IPS-NIHi7 (cell line): Measurements from ENCODE around the gene SUZ12.
"Not testable (repeated sequence)": the region's sequence is repeated elsewhere in the genome, so short reads cannot be mapped to it uniquely, and the experiment has no call there.

ENCODE experiments used
- DNase-seq: peaks from one replicate; pipeline ENCODE4 v3.0.0; 2012; ENCODE audit warnings: mixed read lengths; ENCODE audit errors: extremely low spot score

Gene SUZ12

GRCh38 chr17:32041306-32041875, 104.6 kb downstream of the SUZ12 start:
- DNase-seq: not testable (repeated sequence)

DNA sequence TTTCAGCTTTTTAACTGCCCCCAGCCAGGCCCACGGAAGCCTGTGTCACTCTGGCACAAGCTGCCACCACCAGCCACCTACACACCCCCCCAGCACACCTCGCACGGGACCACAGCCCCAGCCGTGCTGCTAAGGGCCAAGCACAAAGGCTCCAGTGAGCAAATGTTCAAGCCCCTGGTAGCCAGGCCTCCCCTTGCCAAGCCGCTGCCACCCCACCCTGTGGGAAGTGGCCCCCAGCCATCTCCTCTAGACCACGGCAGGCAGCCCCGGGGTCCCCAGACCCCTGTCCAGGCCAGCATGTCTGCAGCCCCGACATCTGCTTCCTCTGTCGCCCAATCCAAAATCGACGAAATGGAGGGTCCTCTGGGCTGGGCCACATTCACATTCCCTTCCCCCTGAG, 105.5 kb downstream of the SUZ12 start:
- DNase-seq: not testable (repeated sequence)

- not testable (repeated sequence) for DNase-seq
Measured at GRCh38 chr17:32045611-32046010, 108.8 kb downstream of the SUZ12 start.

DNA sequence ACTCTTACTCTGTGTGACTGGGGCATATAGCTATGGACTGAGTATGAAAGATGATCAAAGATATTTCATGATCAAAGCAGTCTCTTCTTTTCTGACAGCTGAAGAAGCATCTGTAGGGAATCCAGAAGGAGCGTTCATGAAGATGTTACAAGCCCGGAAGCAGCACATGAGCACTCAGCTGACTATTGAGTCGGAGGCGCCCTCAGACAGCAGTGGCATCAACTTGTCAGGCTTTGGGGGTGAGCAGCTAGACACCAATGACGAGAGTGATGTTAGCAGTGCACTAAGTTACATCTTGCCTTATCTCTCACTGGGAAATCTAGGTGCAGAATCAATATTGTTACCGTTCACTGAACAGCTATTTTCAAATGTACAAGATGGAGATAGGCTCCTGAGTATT, 110.9 kb downstream of the SUZ12 start:
- not testable (repeated sequence) for DNase-seq
